Natural killer cell (primary cell): ENCODE data around the gene PHF1. TPM values are rescaled to one million over a fixed set of nuclear protein-coding genes. Genes with fewer than 3 reads are reported as not detected.

Experiments used
- ATAC-seq, 3 donors: fragments of 150-1000 bp in 2 of 3; fragments of 200-7000 bp in 1 of 3; cut with Tn5 transposase; 1 replicate in 1 of 3; 2 replicates in 2 of 3; pipeline ENCODE4 v1.10.0; 2021; ENCODE audit warnings: mild to moderate bottlenecking in 2 of 3, moderate library complexity in 2 of 3
- DNase-seq, 2 donors: peaks; one replicate each; pipeline versions ENCODE4 v3.0.0 to v3.0.0-alpha.2; 2013 to 2021; ENCODE audit warnings: mixed read lengths in 1 of 2
- H3K27ac ChIP-seq: one replicate; pipeline ENCODE4 v1.5.1; 2013; ENCODE audit warnings: mild to moderate bottlenecking, low read length
- H3K27me3 ChIP-seq: one replicate; pipeline ENCODE4 v1.6.1; 2013; ENCODE audit warnings: low read length; ENCODE audit not compliant: control insufficient read depth, insufficient read depth
- H3K36me3 ChIP-seq: one replicate; pipeline ENCODE4 v1.6.1; 2013; ENCODE audit warnings: low read length; ENCODE audit not compliant: control insufficient read depth, insufficient read depth
- H3K4me1 ChIP-seq: one replicate; pipeline ENCODE4 v1.6.1; 2013; ENCODE audit warnings: low read length; ENCODE audit not compliant: control insufficient read depth, insufficient read depth
- H3K4me3 ChIP-seq: one replicate; pipeline ENCODE4 v1.5.1; 2013; ENCODE audit warnings: low read length
- H3K9me3 ChIP-seq: one replicate; pipeline ENCODE4 v1.6.1; 2013; ENCODE audit warnings: low read length; ENCODE audit not compliant: control insufficient read depth, insufficient read depth
- H3K27ac Mint-ChIP-seq, 2 donors: one replicate each; pipeline ENCODE4 v1.8.0; 2022; ENCODE audit warnings: mild to moderate bottlenecking in 2 of 2, mixed read lengths in 2 of 2, moderate library complexity in 1 of 2
- H3K27me3 Mint-ChIP-seq, 2 donors: one replicate each; pipeline ENCODE4 v1.8.0; 2022; ENCODE audit warnings: low read depth in 2 of 2, mixed read lengths in 2 of 2
- H3K36me3 Mint-ChIP-seq: one replicate; pipeline ENCODE4 v1.8.0; 2022; ENCODE audit warnings: mixed read lengths
- H3K4me1 Mint-ChIP-seq, 2 donors: one replicate each; pipeline ENCODE4 v1.8.0; 2022; ENCODE audit warnings: mixed read lengths in 2 of 2
- H3K4me3 Mint-ChIP-seq: one replicate; pipeline ENCODE4 v1.8.0; 2022; ENCODE audit warnings: mild to moderate bottlenecking, moderate library complexity, mixed read lengths
- H3K9me3 Mint-ChIP-seq, 2 donors: one replicate each; pipeline ENCODE4 v1.8.0; 2022; ENCODE audit warnings: mixed read lengths in 2 of 2
- CTCF ChIP-seq: fragments of 200-600 bp; IDR thresholded peaks from one replicate; pipeline ENCODE4 v1.8.0; 2022; ENCODE audit warnings: antibody characterized with exemption
- WGBS: methylation state at CpG from one replicate; pipeline ENCODE4 v1.1.7; 2013; ENCODE audit warnings: missing lambda C conversion rate; ENCODE audit not compliant: insufficient coverage; 5-methylcytosine and 5-hydroxymethylcytosine counted together
- intact Hi-C: fragments of 100-400 bp; cut with micrococcal nuclease; formaldehyde crosslinking; loops from one replicate; pipeline ENCODE4 v1.14.2; 2022
- total RNA-seq, 4 donors: library from RNA; stranded (reverse); fragments of 120-200 nt in 1 of 4; gene quantifications; one replicate each; pipeline versions ENCODE4 v1.2.3 to v1.2.4, GENCODE V29; 2013 to 2022

PHF1 gene
- total RNA-seq, 3 donors from 2014 or later (not counting 1 experiment from before 2014, with no cell fraction given), result 262 to 392 (median 322) TPM

DNA sequence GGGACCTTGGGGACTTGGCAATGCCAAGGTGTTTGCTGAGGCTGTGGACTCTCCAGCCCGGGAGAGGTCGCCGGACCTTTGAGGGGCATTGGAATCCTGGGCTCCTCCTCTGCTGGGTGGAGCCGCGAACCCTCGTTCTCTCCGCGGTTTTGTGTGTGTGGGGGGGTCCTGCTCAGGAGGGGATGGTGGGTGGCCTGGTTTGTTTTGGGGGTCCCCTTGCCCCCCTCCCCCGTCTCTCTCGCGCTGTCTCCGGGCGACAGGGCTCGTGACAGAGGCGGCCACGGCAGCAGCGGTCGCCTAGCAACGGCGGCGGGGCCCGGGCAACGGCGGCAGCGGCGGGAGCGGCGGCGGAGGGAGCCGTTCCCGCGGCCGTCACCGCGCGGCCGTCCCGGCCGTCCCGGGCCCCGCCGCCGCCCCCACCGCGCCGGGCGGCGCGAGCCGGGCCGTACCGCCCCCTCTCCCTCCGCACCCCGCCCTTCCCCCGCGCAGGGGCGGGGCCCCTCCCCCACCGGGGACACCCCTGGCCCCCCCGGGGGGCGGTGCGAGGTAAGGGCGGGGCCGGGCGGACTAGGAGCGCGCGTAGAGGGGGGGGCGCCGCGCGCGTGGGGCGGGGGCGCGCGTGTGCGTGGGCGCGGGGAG is 16.9 kb downstream of the PHF1 start:
- Mint-ChIP-seq H3K27me3 (no peaks in the 10 kb centered on the region), H3K36me3 (no peaks in the 10 kb centered on the region), H3K9me3 (no peaks in the 10 kb centered on the region), H3K27ac (peak overlapping the region; percentile 88 to 92), H3K4me3 (peak overlapping the region; percentile 90), H3K4me1 (peaks cover 71 to 90% of the 10 kb centered on the region in 2 donors)
- ATAC-seq (peak; percentile 8 to 17 (median 9)), DNase-seq (peak; percentile 67 to 79)
- no peaks in the 10 kb centered on the region for H3K36me3 ChIP-seq
- no peak for TF ChIP-seq CTCF
- H3K27me3 ChIP-seq, result no peaks in the 10 kb centered on the region
- H3K27ac ChIP-seq, result peak overlapping the region; percentile 89
- WGBS, result 0% methylated on average over 62 of the region's 79 CpGs
- H3K9me3 ChIP-seq, result no peaks in the 10 kb centered on the region
- peaks cover 77% of the 10 kb centered on the region for H3K4me1 ChIP-seq
- intact Hi-C loops, result loop anchor here (1.0 to 2.0 kb wide), 4 partner anchors 9 to 37 kb away; partner anchors contain the start of genes CUTA, KIFC1, PHF1 and ZBTB9
- peak overlapping the region; percentile 48 for H3K4me3 ChIP-seq

DNA sequence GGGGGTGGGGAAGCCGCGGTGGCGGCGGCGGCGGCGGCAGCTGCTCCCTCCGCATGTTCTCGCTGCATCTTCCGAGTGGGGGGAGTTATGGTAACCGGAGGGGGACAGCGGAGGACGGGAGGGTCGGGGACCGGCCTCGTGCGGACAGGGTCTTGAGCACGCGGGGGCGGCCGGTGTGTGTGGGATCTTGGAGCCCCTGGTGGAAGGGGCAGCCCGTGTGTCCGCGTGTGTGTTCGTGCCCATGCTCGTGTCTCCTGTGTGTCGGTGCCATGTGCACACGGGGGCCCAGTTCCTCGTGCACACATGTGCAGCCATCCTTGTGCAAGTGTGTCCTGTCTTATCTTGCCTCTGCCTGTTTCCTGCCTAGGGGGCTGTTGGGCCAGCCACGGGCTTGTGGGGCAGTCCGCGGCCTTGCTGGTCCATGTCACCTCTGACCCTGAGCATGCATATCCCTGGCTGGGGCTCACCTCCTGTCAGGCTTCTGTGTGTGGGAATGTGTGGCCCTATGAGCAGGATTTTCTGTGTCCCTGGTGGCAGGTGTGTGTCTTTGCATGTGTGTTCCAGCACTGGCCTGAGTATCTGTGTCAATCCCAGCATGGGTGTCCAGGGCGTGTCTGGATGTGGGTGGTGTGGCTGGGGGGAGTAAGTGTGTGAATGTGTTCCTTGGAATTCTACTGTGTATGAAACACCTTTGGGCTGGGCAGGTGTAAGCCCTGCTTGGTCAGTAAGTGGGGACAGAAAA is 17.6 kb downstream of the PHF1 start:
- intact Hi-C loops, result loop anchor here (2.0 kb wide), 1 partner anchor 26 kb away; the partner anchor contains the start of gene ZBTB9
- Histone ChIP-seq H3K4me3 (peak overlapping the region; percentile 41), H3K27ac (peak overlapping the region; percentile 73), H3K27me3 (no peaks in the 10 kb centered on the region), H3K9me3 (no peaks in the 10 kb centered on the region), H3K4me1 (peaks cover 82% of the 10 kb centered on the region), H3K36me3 (no peaks in the 10 kb centered on the region)
- DNase-seq (peak; percentile 31 to 65), ATAC-seq (no peak)
- peak; percentile 33 for TF ChIP-seq CTCF
- Mint-ChIP-seq H3K9me3 (no peaks in the 10 kb centered on the region), H3K4me3 (peak overlapping the region; percentile 91), H3K27me3 (no peaks in the 10 kb centered on the region), H3K27ac (peak overlapping the region; percentile 88 to 92), H3K36me3 (no peaks in the 10 kb centered on the region), H3K4me1 (peaks cover 77 to 93% of the 10 kb centered on the region in 2 donors)
- 6% methylated on average over 32 of the region's 33 CpGs for WGBS

- Histone ChIP-seq H3K27ac (peak overlapping the region; percentile 73), H3K9me3 (no peaks in the 10 kb centered on the region), H3K4me1 (peaks cover 82% of the 10 kb centered on the region), H3K27me3 (no peaks in the 10 kb centered on the region), H3K4me3 (no peak overlapping the region), H3K36me3 (no peaks in the 10 kb centered on the region)
- no peaks in the 10 kb centered on the region for H3K9me3 Mint-ChIP-seq
- peaks cover 74 to 92% of the 10 kb centered on the region in 2 donors for H3K4me1 Mint-ChIP-seq
- peak in 1 of 2 donors; percentile 33 for DNase-seq
- no peak for TF ChIP-seq CTCF
- 75% methylated on average over 5 of the region's 5 CpGs for WGBS
- H3K27me3 Mint-ChIP-seq, result no peaks in the 10 kb centered on the region
- ATAC-seq, result no peak
- H3K36me3 Mint-ChIP-seq, result no peaks in the 10 kb centered on the region
- H3K4me3 Mint-ChIP-seq, result peak overlapping the region; percentile 91
- intact Hi-C loops, result loop anchor here (2.0 kb wide), 1 partner anchor 26 kb away; the partner anchor contains the start of gene ZBTB9
- H3K27ac Mint-ChIP-seq, result peak overlapping the region; percentile 88 to 92
Measured at GRCh38 chr6:33428966-33429749, 18.3 kb downstream of the PHF1 start.
